GM13977 (cell line): ENCODE data around the gene PORCN.

Source experiments
- DNase-seq: peaks from one replicate; pipeline ENCODE4 v3.0.0; 2012; ENCODE audit warnings: low spot score
- in situ Hi-C: fragments of 300-500 bp; cut with MboI; formaldehyde crosslinking; loops from one replicate; pipeline ENCODE4 v1.12.0; 2022; ENCODE audit warnings: low sequenced_read_pairs, low pct_unique_long_range_greater_than_20kb, mixed read lengths, inconsistent platforms; ENCODE audit not compliant: unreplicated experiment
- TF ChIP-seq, protein P1 (sequence below): IDR thresholded peaks from 2 replicates; pipeline ENCODE4 v1.5.1; 2012; ENCODE audit warnings: mild to moderate bottlenecking, control low read depth; ENCODE audit not compliant: insufficient read depth; ENCODE audit errors: extremely low read depth, missing control alignments

The PORCN gene

DNA sequence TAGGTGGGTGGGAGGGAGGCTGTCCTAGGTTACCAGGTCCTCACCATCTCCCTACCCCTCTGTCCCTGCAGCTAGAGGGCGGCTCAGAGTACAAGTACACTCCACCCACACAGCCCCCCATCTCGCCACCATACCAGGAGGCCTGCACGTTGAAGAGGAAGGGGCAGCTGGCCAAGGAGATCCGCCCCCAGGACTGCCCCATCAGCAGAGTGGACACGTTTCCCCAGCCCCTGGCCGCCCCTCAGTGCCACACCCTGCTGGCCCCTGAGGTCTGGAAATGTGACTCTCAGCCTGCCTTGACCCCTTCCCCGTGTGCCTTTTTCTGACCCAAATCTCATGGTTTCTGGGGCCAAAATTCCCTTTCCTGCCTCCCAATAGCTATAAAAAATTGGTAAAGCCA is 26.3 kb upstream of the PORCN start:
- TF ChIP-seq, protein P1, sequence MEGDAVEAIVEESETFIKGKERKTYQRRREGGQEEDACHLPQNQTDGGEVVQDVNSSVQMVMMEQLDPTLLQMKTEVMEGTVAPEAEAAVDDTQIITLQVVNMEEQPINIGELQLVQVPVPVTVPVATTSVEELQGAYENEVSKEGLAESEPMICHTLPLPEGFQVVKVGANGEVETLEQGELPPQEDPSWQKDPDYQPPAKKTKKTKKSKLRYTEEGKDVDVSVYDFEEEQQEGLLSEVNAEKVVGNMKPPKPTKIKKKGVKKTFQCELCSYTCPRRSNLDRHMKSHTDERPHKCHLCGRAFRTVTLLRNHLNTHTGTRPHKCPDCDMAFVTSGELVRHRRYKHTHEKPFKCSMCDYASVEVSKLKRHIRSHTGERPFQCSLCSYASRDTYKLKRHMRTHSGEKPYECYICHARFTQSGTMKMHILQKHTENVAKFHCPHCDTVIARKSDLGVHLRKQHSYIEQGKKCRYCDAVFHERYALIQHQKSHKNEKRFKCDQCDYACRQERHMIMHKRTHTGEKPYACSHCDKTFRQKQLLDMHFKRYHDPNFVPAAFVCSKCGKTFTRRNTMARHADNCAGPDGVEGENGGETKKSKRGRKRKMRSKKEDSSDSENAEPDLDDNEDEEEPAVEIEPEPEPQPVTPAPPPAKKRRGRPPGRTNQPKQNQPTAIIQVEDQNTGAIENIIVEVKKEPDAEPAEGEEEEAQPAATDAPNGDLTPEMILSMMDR, result no peak
- in situ Hi-C loops, result loop anchor here (25.0 kb wide), 1 partner anchor 395 kb away; no protein-coding TSS in a partner anchor
- DNase-seq, result no peak

DNA sequence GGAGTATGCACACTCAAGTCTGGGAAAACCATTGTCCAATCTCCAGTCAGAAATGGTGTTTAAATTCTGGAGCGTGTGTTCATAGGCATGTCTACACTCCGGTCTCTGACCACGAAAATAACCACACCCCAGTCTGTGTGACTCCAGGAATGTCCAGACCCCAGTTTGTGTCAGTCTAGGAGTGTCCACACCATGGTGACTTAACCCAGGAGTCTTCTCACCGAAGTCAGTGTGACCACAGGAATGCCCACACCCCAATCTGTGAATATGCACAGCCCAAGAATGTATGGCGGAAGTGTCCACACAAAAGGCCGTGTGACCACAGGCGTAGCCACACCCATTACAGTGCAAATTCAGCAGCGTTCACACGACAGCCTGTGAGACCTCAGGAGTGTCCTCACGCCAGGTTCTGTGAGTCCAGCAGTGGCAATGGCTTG is 21.4 kb upstream of the PORCN start:
- no peak for DNase-seq
- in situ Hi-C loops, result loop anchor here (25.0 kb wide), 1 partner anchor 400 kb away; no protein-coding TSS in a partner anchor
- TF ChIP-seq, protein P1, result no peak

DNA sequence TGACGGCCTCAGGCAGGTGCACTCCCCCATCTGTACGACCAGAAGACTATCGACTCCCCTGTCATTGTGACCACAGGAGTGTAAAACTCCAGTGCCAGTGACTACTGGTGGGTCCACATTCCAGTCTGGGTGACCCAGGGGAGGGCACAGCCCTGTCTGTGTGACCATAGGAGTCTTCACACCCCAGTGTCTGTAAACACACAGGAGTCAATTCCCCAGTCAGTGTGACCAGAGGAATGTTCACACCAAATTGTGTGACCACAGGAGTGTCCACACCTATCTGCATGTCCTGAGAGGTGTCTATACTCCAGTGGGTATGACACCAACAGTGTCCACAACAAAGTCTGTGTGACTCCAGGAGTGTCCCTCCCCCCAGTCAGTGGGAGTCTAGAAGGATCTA is 20.8 kb upstream of the PORCN start:
- in situ Hi-C loops, result loop anchor here (25.0 kb wide), 1 partner anchor 401 kb away; no protein-coding TSS in a partner anchor
- no peak for DNase-seq
- TF ChIP-seq, protein P1, result no peak

DNA sequence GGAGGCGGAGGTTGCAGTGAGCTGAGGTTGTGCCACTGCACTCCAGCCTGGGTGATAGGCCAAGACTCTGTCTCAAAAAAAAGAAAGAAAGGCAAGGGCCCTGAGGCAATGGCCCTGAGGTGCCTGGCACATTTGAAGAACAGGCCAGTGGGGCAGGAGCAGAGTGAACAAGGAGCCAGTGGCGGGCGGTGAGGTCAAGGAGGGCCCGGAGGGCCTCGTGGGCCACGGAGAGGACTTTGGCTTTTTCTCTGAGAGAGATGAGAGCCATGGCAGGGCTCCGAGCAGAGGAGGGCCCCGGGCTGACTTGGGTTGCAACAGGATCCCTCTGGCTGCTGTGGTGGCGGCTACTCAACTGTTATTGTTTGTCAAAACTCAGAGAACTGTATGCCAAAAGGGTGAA is 19.5 kb upstream of the PORCN start:
- TF ChIP-seq, protein P1, result no peak
- in situ Hi-C loops, result loop anchor here (25.0 kb wide), 1 partner anchor 402 kb away; no protein-coding TSS in a partner anchor
- no peak for DNase-seq

DNA sequence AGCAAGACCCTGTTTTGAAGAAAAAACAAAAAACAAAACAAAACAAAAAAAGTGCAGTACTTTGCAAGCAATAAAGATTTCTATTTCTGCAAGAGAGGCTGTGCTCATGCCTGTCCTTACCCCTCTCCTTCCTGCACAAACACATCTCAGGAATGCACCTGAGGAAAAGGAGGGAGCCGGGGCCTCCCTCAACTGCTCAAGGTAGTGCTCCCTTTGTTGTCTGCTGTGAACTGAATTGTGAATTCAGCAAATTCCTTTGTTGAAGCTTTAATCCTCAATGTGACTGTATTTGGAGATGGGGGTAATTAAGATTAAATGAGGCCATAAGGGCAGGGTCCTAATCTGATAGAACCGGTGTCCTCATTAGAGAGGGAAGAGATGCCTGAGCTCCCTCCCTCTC is 18.9 kb upstream of the PORCN start:
- in situ Hi-C loops, result loop anchor here (25.0 kb wide), 1 partner anchor 403 kb away; no protein-coding TSS in a partner anchor
- no peak for DNase-seq
- TF ChIP-seq, protein P1, result no peak

DNA sequence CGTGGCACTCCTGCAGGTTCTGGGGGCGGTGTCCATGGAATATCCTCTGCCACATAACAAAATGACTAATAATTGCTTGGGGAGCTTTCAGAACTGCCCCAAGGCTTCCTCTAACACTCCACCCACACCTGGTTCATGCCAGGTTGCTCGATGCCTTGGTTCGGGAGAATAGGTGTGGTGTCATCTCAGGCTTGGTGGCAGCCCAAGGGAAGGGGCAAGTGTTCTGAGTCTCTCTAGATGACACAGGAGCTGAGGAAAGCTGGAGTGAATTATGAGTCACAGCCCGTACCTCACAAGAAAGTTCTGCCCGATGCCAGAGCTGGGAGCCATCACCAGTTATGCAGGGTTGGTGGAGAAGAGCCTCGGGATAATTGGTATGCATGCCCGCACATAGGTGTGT is 18.1 kb upstream of the PORCN start:
- in situ Hi-C loops, result loop anchor here (25.0 kb wide), 1 partner anchor 403 kb away; no protein-coding TSS in a partner anchor
- TF ChIP-seq, protein P1, result no peak
- no peak for DNase-seq
